ENCODE measurements around the gene BLCAP. TPM values are rescaled to one million over a fixed set of nuclear protein-coding genes. Genes with fewer than 3 reads are reported as not detected.
"Not testable (repeated sequence)": the region's sequence is repeated elsewhere in the genome, so short reads cannot be mapped to it uniquely, and the experiment has no call there.

Gene BLCAP
- total and polyA plus RNA-seq, 2 donors (not counting 3 experiments of a cell fraction or from before 2014, with no cell fraction given): 90.3 to 196 TPM

DNA sequence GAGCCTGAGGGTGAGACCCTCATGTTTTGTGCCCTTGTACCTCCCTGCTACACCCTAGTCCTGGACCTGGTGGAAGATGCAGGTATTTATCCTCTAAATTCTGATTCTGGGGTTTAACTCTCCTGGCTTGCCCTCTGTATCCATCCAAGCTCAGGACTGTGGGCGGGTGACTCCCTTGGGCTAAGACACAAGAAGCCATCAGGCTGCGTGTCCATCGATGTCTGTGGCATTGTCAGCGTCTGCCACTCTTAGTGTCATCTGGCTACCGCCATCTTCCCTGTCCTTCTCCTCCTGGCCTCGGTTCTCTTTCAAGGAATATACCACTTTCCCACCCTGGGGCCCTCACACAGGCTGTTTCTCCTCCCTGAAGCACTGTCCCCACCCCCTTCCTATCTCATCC lies 28.9 kb upstream of the BLCAP start:
- FAIRE-seq: no peak
- no TSS peak for BruUV-seq (replicated peaks)
- CTCF ChIA-PET: no interaction called here

DNA sequence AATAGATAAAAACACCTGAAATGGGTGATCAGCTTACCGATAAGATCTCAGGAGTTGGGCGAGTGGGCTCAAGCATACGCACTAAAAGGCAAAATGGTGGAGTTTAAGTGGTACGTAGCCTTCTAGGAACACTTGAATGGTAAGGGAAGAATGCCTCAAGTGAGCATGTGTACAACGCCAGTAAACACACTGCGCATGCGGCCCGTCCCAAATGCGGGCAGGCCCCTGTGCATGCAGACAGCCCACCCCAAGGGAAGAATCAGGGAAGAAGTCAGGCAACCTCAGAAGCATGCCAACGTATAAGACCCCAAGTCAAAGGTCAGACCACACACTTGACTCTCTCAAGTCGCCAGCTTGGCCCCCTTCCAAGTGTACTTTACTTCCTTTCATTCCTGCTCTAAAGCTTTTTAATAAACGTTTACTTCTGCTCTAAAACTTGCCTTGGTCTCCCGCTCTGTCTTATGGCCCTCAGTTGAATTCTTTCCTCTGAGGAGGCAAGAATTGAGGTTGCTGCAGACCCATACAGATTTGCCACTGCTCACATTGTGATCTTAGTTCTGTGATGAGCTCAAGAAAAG lies 27.1 kb upstream of the BLCAP start:
- H3K36me3 ChIP-seq (ENCODE audit: control insufficient read depth in 2 of 2, extremely low read depth in 1 of 2, insufficient read depth in 2 of 2, low read length in 2 of 2); H3K27ac ChIP-seq (ENCODE audit: insufficient read depth, low read depth, low read length); H2AFZ ChIP-seq (ENCODE audit: low read depth, low read length); H3K4me3 ChIP-seq (replicated peaks in 1 of 3; ENCODE audit: insufficient read depth in 1 of 3, low read depth in 1 of 3, low read length in 3 of 3); H3K4me2 ChIP-seq (ENCODE audit: insufficient read depth, low read length); H3K9me1 ChIP-seq (replicated peaks; ENCODE audit: control insufficient read depth, extremely low read depth, insufficient read depth, low read length); FAIRE-seq; BruUV-seq (replicated peaks); POLR2A ChIA-PET; dilution Hi-C loops (cut with MboI; ENCODE audit: extremely low pct_ligation_motif_present, low sequenced_read_pairs); H3K9ac ChIP-seq (replicated peaks; ENCODE audit: extremely low read depth, insufficient read depth, low read length); H4K20me1 ChIP-seq (replicated peaks; ENCODE audit: control insufficient read depth, extremely low read depth, insufficient read depth, low read length); DNase-seq (ENCODE audit: low read depth, low spot score); H3K4me1 ChIP-seq (ENCODE audit: control insufficient read depth, extremely low read depth, insufficient read depth, low read length); intact Hi-C loops (cut with micrococcal nuclease); H3K9me3 ChIP-seq (replicated peaks; ENCODE audit: control insufficient read depth, insufficient read depth, low read length); H3K79me2 ChIP-seq (ENCODE audit: control insufficient read depth, insufficient read depth, low read length): not testable (repeated sequence)
- CTCF ChIA-PET: interaction anchor here (0.6 to 1.3 kb wide), 3 partner anchors 9 to 218 kb away, joined by 3 to 5 read pairs (median 5); no protein-coding TSS in a partner anchor
- H3K27me3 ChIP-seq (ENCODE audit: control insufficient read depth in 2 of 2, insufficient read depth in 2 of 2, low read length in 2 of 2): peaks cover 8 to 13% of the 10 kb centered on the region in 2 experiments

More for the DNA sequence above, 28.9 kb upstream of the BLCAP start:
- Histone ChIP-seq H3K36me3 (ENCODE audit: control insufficient read depth in 2 of 2, extremely low read depth in 1 of 2, insufficient read depth in 2 of 2, low read length in 2 of 2) (no peaks in the 10 kb centered on the region), H3K9me3 (replicated peaks; ENCODE audit: control insufficient read depth, insufficient read depth, low read length) (no peaks in the 10 kb centered on the region), H3K27me3 (ENCODE audit: control insufficient read depth in 2 of 2, insufficient read depth in 2 of 2, low read length in 2 of 2) (peaks cover 9 to 13% of the 10 kb centered on the region in 2 experiments), H3K9me1 (replicated peaks; ENCODE audit: control insufficient read depth, extremely low read depth, insufficient read depth, low read length) (no peaks in the 10 kb centered on the region), H3K4me2 (ENCODE audit: insufficient read depth, low read length) (no peak overlapping the region), H3K79me2 (ENCODE audit: control insufficient read depth, insufficient read depth, low read length) (no peaks in the 10 kb centered on the region), H4K20me1 (replicated peaks; ENCODE audit: control insufficient read depth, extremely low read depth, insufficient read depth, low read length) (no peaks in the 10 kb centered on the region), H3K4me1 (ENCODE audit: control insufficient read depth, extremely low read depth, insufficient read depth, low read length) (no peaks in the 10 kb centered on the region), H2AFZ (ENCODE audit: low read depth, low read length) (no peak overlapping the region), H3K4me3 (replicated peaks in 1 of 3; ENCODE audit: insufficient read depth in 1 of 3, low read depth in 1 of 3, low read length in 3 of 3) (no peak overlapping the region), H3K9ac (replicated peaks; ENCODE audit: extremely low read depth, insufficient read depth, low read length) (no peak overlapping the region), H3K27ac (ENCODE audit: insufficient read depth, low read depth, low read length) (no peak overlapping the region)
- DNase-seq (ENCODE audit: low read depth, low spot score): no peak
- TF ChIP-seq JUN (IDR thresholded peaks at IDR 0.05; ENCODE audit: borderline replicate concordance, insufficient read depth, insufficient read length, low read depth) (no peak), FOS (IDR thresholded peaks at IDR 0.05; ENCODE audit: borderline replicate concordance, insufficient read depth, low read length) (no peak), POLR2A (IDR thresholded peaks at IDR 0.05; ENCODE audit: low read depth, low read length) (no peak), POLR2AphosphoS5 (IDR thresholded peaks at IDR 0.05; ENCODE audit: insufficient read depth, low read depth, low read length) (no peak), GATA2 (IDR thresholded peaks at IDR 0.05; ENCODE audit: insufficient read depth, insufficient read length, low read depth, low read length) (no peak), MYC (IDR thresholded peaks at IDR 0.05; ENCODE audit: low read depth, low read length) (no peak), EZH2 (IDR thresholded peaks at IDR 0.05; ENCODE audit: borderline replicate concordance, low read depth, low read length, severe bottlenecking) (no peak)
- TF ChIP-seq, protein P1, sequence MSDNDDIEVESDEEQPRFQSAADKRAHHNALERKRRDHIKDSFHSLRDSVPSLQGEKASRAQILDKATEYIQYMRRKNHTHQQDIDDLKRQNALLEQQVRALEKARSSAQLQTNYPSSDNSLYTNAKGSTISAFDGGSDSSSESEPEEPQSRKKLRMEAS (IDR thresholded peaks at IDR 0.05; ENCODE audit: insufficient read depth, insufficient read length): no peak
- TF ChIP-seq, protein P2, sequence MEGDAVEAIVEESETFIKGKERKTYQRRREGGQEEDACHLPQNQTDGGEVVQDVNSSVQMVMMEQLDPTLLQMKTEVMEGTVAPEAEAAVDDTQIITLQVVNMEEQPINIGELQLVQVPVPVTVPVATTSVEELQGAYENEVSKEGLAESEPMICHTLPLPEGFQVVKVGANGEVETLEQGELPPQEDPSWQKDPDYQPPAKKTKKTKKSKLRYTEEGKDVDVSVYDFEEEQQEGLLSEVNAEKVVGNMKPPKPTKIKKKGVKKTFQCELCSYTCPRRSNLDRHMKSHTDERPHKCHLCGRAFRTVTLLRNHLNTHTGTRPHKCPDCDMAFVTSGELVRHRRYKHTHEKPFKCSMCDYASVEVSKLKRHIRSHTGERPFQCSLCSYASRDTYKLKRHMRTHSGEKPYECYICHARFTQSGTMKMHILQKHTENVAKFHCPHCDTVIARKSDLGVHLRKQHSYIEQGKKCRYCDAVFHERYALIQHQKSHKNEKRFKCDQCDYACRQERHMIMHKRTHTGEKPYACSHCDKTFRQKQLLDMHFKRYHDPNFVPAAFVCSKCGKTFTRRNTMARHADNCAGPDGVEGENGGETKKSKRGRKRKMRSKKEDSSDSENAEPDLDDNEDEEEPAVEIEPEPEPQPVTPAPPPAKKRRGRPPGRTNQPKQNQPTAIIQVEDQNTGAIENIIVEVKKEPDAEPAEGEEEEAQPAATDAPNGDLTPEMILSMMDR (IDR thresholded peaks at IDR 0.05; ENCODE audit: extremely low read depth in 1 of 2, insufficient read depth in 1 of 2, low read depth in 1 of 2, low read length in 2 of 2): no peak
- POLR2A ChIA-PET: no interaction called here
- intact Hi-C loops (cut with micrococcal nuclease): no loop called here
- dilution Hi-C loops (cut with MboI; ENCODE audit: extremely low pct_ligation_motif_present, low sequenced_read_pairs): no loop called here
